HG02623 (cell line): Measurements from ENCODE around the gene RUFY3.
"Not testable (repeated sequence)": the region's sequence is repeated elsewhere in the genome, so short reads cannot be mapped to it uniquely, and the experiment has no call there.

Source experiments
- ATAC-seq: cut with Tn5 transposase; IDR thresholded peaks from one replicate; pipeline ENCODE4 v1.9.1; 2021; ENCODE audit warnings: moderate library complexity; ENCODE audit not compliant: unreplicated experiment

The RUFY3 gene

DNA sequence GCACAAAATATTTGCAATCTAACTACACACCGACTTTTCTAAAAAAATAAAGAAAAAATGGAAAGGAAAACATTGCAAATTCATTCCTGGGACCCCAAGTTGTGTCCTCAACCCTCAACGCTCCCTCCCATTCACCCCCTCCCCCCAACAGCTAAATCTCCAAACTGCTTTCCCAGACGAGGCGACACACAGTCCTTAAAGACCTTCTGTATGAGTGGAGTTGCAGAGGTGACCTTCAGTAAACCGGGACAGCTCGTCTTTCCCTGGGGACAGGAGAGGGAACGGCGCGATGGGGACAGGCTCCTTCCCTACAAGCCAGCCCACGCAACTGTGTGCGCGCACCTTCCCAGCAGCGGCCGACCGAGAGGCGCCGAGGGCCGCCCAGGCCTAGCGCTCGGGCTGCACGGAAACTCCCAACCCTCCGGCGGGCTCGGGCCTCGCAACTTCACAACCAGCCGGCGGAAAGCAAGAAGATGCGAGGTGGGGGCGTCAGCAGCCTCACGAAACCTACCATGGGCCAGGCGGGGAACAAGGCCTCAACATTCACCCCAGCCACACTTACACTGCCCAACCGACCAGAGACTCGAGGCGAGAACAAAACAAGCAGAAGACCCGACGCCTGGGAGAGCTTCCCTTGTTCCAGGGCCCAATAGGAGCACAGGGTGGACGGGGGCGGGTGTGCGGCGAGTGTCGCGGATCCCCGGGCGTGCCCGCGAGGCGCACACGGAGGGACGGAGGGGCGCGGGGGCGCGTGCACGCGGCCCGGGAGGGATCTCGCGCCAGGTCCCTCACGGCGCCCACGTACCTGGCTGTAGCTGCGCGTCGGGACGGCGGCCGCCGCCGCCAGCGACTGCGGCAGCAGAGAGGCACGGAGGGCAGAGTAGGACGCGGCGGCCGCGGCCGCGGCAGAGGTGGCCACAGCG is 117.2 kb downstream of the RUFY3 start:
- ATAC-seq = peak; percentile 40

DNA sequence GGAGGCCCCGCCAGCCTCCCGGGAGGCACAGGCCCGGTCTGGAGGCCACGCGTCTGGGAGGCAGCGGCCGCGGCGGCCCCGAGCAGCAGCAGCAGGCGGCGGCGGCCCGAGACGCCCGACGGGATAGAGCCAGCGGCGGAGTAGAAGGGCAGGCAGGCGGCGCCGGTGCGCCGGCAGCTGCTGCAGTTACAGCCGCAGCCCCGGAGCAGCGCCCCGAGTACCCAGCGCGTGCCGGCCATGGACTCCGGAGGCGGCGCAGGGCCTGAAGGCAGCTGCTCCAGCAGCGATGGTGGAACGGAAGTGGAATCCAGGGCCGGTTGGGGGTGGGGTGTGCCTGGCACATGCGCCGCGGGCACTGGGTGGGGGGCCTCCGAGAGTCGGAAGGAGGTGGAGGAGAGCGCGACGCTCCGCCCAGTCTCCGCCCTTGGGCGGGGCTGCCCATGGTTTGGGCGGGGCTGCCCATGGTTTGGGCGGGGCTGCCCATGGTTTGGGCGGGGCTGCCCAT is 117.9 kb downstream of the RUFY3 start, which contains the start of gene GRSF1:
Gene GRSF1, minus strand, starts transcription at position 302 of the 505 bp plus-strand sequence. Its CDS starts 63 bp downstream, at position 239.
- peak; percentile 65 for ATAC-seq

DNA sequence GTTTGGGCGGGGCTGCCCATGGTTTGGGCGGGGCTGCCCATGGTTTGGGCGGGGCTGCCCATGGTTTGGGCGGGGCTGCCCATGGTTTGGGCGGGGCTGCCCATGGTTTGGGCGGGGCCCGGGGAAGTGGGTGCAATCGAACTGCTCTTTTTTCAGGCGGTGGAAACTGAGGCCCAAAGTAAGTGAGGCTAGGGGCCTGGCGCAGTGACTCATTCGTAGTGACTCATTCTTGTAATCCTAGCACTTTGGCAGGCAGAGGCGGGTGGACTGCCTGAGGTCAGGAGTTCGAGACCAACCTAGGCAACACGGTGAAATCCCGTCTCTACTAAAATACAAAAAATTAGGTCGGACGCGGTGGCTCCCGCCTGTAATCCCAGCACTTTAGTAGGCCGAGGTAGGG is 118.4 kb downstream of the RUFY3 start:
- not testable (repeated sequence) for ATAC-seq

DNA sequence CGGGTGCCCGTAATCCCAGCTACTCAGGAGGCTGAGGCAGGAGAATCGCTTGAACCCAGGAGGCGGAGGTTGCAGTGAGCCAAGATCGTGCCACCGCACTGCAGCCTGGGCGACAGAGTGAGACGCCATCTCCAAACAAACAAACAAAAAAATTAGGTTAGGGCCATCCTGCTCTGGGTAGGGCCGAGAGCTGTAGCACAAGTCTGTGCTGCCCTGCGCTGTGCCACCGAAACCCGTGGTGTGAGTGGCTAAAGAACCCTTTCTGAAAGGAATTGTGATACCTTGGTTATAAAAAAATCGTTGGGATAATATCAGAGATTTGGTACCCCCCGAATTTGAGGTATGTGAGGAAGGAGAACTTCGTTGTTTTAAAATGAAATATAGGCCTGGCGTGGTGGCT is 118.9 kb downstream of the RUFY3 start:
- ATAC-seq = not testable (repeated sequence)

DNA sequence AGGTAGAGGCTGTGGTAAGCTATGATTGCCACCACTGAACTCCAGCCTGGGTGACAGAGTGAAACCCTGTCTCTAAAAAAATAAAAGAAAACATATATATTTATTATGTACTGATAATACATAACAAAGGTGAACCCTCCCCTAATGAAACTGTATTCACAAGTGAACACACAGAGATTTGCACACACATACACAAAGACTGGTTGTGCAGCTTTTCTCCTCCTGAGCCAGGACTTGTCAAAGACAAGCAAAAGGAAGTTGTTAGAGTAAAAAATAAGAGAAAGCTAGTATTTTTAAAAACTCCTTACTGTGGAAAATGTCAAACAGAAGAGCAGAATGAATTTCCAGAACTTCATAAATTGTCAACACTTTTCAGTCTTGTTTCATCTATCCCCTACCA is 119.4 kb downstream of the RUFY3 start:
- ATAC-seq = no peak

DNA sequence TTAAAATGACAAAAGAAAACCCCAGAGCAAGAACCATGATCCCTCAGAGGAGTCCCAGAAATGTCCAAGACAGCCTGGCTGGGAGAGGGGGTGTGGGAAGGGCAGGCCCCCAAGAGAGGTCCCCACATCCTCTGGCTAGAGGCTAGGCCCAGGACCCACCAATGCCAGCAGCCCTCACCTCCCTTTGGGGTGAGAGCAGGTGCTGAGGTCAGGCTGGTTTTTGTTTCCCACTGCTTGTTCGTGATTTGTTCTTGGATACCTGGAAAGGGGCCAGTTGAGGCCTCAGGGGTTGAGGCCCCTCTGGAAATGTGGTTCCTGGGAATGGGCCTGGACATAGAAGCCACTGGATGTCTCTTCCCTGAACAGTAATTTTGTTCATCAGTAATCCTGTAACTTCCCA is 120.2 kb downstream of the RUFY3 start:
- ATAC-seq = no peak

DNA sequence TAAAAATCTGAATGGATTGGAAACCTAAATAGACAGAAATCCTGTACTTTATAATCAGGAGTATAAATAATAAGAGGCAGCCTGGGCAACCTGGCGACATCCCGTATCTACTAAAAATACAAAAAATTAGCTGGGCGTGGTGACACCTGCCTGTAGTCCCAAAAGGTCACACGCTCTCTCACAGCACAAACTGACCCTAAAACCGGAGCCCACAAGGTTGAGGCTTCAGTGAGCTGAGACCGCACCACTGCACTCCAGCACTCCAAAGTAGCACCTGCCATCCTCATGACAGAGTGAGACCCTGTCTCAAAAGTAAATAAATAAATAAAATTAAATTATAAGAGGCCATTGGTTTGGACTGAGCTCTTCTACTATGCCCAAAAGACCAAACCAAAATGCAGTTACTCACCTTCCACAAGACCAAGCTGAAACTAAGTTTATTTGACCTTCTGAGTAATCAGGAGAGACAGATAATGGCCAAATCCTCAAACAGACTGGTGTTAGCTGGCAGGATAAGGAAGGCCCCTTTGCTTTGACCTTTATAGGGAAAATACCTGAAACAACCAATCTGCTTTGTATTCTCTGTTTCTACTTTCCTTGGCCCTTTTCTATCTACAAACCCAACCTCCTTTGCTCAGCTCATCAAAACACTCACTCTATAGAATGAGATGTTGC is 121.1 kb downstream of the RUFY3 start:
- ATAC-seq = peak; percentile 27

DNA sequence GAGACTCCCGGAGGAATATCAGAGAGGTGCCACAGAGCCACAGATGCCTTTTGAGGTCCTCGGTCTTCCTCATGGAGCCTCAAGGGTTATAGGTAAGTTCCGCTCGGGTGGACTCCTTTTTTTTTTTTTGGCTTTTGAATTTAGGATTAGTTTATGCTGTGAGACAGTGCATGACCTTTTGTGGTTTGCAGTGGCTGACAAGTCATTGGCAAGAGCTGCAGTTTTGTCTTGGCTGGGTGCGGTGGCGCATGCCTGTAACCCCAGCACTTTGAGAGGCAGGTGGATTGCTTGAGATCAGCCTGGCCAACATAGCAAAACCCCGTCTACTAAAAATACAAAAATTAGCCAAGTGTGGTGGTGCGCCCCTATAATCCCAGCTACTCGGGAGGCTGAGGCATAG is 122.4 kb downstream of the RUFY3 start:
- ATAC-seq = no peak

DNA sequence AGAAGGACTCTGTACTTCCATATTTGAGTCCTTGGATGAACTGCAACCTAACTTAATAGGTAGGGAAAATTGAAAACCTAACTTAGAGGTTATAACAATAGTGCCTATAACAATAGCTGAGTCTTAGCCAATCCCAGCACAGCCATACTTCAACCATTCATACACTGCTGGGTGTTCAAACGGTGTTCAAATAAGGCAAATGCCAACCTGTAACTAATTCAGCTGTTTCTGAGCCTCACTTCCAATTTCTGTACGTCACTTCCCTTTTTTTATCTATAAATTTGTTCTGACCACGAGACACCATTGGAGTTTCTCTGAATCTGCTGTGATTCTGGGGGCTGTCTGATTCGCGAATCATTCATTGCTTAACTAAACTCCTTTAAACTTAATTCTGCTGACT is 127.5 kb downstream of the RUFY3 start:
- no peak for ATAC-seq

DNA sequence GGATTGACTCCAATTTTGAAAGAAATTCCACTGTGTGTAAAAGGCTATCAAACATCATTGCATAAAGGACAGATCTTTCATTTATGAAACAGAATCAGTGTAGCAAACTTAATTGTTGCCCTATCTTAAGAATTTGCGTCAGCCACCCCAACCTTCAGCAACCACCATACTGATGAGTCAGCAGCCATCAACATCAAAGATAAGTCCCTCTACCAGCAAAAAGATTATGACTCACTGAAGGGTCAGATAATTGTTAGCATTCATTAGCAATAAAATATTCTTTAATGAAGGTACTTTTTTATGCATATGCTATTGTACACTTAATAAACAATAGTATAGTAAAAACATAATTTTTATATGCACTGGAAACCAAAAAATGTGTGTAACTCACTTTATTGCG is 133.7 kb downstream of the RUFY3 start:
- ATAC-seq = no peak
